OCI-LY7 (cell line): Measurements from ENCODE around the gene PIGA. TPM values are rescaled to one million over a fixed set of nuclear protein-coding genes. Genes with fewer than 3 reads are reported as not detected.

ENCODE experiments used
- BruUV-seq: library from RNA; stranded (reverse); fragments of 400-500 nt; replicated peaks from 2 replicates; lab custom pipeline; 2021; lab: Mats Ljungman, UMichigan
- CTCF ChIA-PET: fragments of 300-600 bp; sonication (Branson Sonifier 250); formaldehyde crosslinking; loops from one replicate; lab custom pipeline; 2022; ENCODE audit warnings: antibody characterized with exemption; ENCODE audit not compliant: unreplicated experiment; lab: Charles Lee
- POLR2A ChIA-PET: fragments of 300-600 bp; sonication (Branson Sonifier 250); formaldehyde crosslinking; loops from one replicate; lab custom pipeline; 2022; ENCODE audit warnings: antibody characterized with exemption; lab: Charles Lee
- DNase-seq: peaks from one replicate; pipeline ENCODE4 v3.0.0-alpha.2; 2015; ENCODE audit warnings: low spot score
- H2AFZ ChIP-seq: fragments of 200-600 bp; sonication (generic), shearing (Covaris generic); 2 replicates; pipeline ENCODE4 v1.6.1; 2014; ENCODE audit warnings: mild to moderate bottlenecking, antibody characterized with exemption, low read length, moderate library complexity
- H3K27ac ChIP-seq: fragments of 200-600 bp; sonication (generic); 2 replicates; pipeline ENCODE4 v1.5.1; 2014; ENCODE audit warnings: mixed run types, low read depth, mild to moderate bottlenecking, moderate library complexity, low read length, inconsistent platforms; ENCODE audit not compliant: poor library complexity, severe bottlenecking
- H3K36me3 ChIP-seq: fragments of 200-600 bp; sonication (generic); 2 replicates; pipeline ENCODE4 v1.6.1; 2014; ENCODE audit warnings: mild to moderate bottlenecking, antibody characterized with exemption, low read length, moderate library complexity, mixed read lengths; ENCODE audit not compliant: insufficient read depth
- H3K4me1 ChIP-seq: fragments of 200-600 bp; sonication (generic); 2 replicates; pipeline ENCODE4 v1.5.1; 2014; ENCODE audit warnings: mild to moderate bottlenecking, low read length; ENCODE audit not compliant: insufficient read depth, poor library complexity, severe bottlenecking
- H3K4me2 ChIP-seq: fragments of 200-600 bp; sonication (generic); 2 replicates; pipeline ENCODE4 v1.6.1; 2014; ENCODE audit warnings: mild to moderate bottlenecking, low read length
- H3K4me3 ChIP-seq: fragments of 200-600 bp; sonication (generic); 2 replicates; pipeline ENCODE4 v1.5.1; 2014; ENCODE audit warnings: mild to moderate bottlenecking, low read depth, low read length; ENCODE audit not compliant: poor library complexity, severe bottlenecking
- H3K79me2 ChIP-seq: fragments of 200-600 bp; sonication (generic); 2 replicates; pipeline ENCODE4 v1.6.1; 2016; ENCODE audit warnings: low read depth, mild to moderate bottlenecking, low read length, moderate library complexity, mixed read lengths; ENCODE audit not compliant: insufficient read depth
- H3K9me2 ChIP-seq: fragments of 200-600 bp; sonication (generic); 2 replicates; pipeline ENCODE4 v1.6.1; 2016; ENCODE audit warnings: mild to moderate bottlenecking, low read length, mixed read lengths; ENCODE audit not compliant: insufficient read depth
- H3K9me3 ChIP-seq: fragments of 200-600 bp; sonication (generic); 2 replicates; pipeline ENCODE4 v1.6.1; 2014; ENCODE audit warnings: mild to moderate bottlenecking, mixed run types, low read length, mixed read lengths
- H4K20me1 ChIP-seq: fragments of 200-600 bp; sonication (generic); 2 replicates; pipeline ENCODE4 v1.6.1; 2014; ENCODE audit warnings: mild to moderate bottlenecking, antibody characterized with exemption, low read length, moderate library complexity, mixed read lengths; ENCODE audit not compliant: insufficient read depth
- CTCF ChIP-seq: fragments of 200-600 bp; sonication (generic); conservative IDR thresholded peaks from 2 replicates; pipeline ENCODE4 v1.5.1; 2014; ENCODE audit warnings: mild to moderate bottlenecking, antibody characterized with exemption, low read length, moderate library complexity, mixed read lengths
- EZH2phosphoT487 ChIP-seq: fragments of 200-600 bp; sonication (generic); IDR thresholded peaks from 2 replicates; pipeline ENCODE4 v1.6.1; 2018; ENCODE audit warnings: low read depth, borderline replicate concordance, mild to moderate bottlenecking, mixed run types, antibody characterized with exemption, low read length, moderate library complexity, mixed read lengths
- intact Hi-C: fragments of 100-400 bp; cut with micrococcal nuclease; formaldehyde crosslinking; loops from one replicate; pipeline ENCODE4 v1.10.0; 2022; ENCODE audit not compliant: unreplicated experiment
- total RNA-seq, 2 experiments: library from RNA; depleted of rRNA in 1 of 2; stranded (reverse); fragments of >200 nt in 1 of 2; shearing (Covaris generic) in 1 of 2; gene quantifications; 2 replicates each; pipeline ENCODE4 v1.2.3, GENCODE V29; 2014 to 2022

PIGA gene
- total RNA-seq, 2 experiments from 2014 or later: 13.1 to 33.0 TPM

GRCh38 chrX:15366506-15367352 lies 31.4 kb upstream of the PIGA start:
- ChIA-PET POLR2A (interaction anchor here (0.6 to 1.3 kb wide), 7 partner anchors 9 to 193 kb away, joined by 3 to 8 read pairs (median 3); no protein-coding TSS in a partner anchor), CTCF (no interaction called here)
- no peaks in the 10 kb centered on the region for H3K9me3 ChIP-seq
- no peak overlapping the region for H3K4me3 ChIP-seq
- H3K36me3 ChIP-seq: no peaks in the 10 kb centered on the region
- no peak for TF ChIP-seq EZH2phosphoT487
- no peak for TF ChIP-seq CTCF
- no peaks in the 10 kb centered on the region for H4K20me1 ChIP-seq
- no peak for DNase-seq
- no TSS peak for BruUV-seq
- no peaks in the 10 kb centered on the region for H3K79me2 ChIP-seq
- H3K9me2 ChIP-seq: no peaks in the 10 kb centered on the region
- H3K4me2 ChIP-seq: no peak overlapping the region
- no peaks in the 10 kb centered on the region for H3K4me1 ChIP-seq
- H3K27ac ChIP-seq: no peak overlapping the region
- H2AFZ ChIP-seq: no peak overlapping the region
- intact Hi-C loops: no loop called here

- ChIA-PET POLR2A (interaction anchor here (1.0 kb wide), 1 partner anchor 100 kb away, joined by 3 read pairs; no protein-coding TSS in a partner anchor), CTCF (no interaction called here)
- Histone ChIP-seq H3K27ac (no peak overlapping the region), H4K20me1 (no peaks in the 10 kb centered on the region), H3K9me3 (no peaks in the 10 kb centered on the region), H3K4me3 (no peak overlapping the region), H3K9me2 (no peaks in the 10 kb centered on the region), H3K79me2 (no peaks in the 10 kb centered on the region), H3K4me1 (no peaks in the 10 kb centered on the region), H3K4me2 (no peak overlapping the region), H3K36me3 (no peaks in the 10 kb centered on the region), H2AFZ (no peak overlapping the region)
- no TSS peak for BruUV-seq
- no peak for TF ChIP-seq EZH2phosphoT487
- no peak for TF ChIP-seq CTCF
- no peak for DNase-seq
- intact Hi-C loops: loop anchor here (10.0 kb wide), 1 partner anchor 205 kb away; no protein-coding TSS in a partner anchor
These were observed 24.4 kb upstream of the PIGA start for GRCh38 chrX:15359701-15360100.
